ENCODE results near the gene FGF12. TPM values are rescaled to one million over a fixed set of nuclear protein-coding genes. Genes with fewer than 3 reads are reported as not detected.

FGF12 gene
- total and polyA plus RNA-seq, 2 experiments from 2014 or later, result not detected

DNA sequence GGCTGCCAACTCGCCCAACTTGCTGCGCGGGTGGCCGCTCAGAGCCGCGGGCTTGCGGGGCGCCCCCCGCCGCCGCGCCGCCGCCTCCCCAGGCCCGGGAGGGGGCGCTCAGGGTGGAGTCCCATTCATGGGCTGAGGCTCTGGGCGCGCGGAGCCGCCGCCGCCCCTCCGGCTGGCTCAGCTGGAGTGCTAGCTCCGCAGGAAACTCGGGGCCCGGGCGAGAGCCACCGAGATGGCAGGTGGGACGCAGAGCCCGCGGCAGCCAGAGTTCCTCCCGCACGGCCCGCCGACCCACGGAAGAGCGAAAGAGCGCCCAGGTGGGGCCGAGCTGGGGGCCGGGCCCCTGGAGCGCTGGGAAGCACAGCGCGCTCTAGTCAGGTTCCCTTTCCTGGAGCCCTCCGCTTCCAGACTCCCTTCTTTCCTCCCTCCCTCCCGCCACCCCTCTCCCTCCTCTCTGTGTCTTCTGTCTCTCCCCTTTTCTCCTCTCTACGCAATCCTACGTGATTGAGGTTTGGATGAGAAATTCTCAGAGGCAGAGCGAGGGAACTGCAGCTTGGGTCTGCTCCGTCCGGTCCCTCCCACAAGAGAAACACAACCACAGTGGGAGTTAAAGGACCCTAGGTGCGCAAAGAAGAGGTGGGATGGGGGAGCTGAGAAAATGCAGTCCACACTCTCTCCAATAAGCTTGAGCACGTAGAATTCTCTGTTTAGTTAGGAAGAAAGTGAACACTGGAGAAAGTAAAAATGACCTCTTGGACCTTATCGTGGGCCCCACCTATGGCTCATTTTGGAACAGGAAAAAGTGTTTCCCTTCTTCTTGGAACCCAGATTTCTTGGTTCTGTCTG, 317.3 kb downstream of the FGF12 start:
- Histone ChIP-seq H3K4me3 (no peak overlapping the region), H3K9me3 (ENCODE audit: low read depth) (no peaks in the 10 kb centered on the region), H3K9me2 (ENCODE audit: insufficient read depth) (no peaks in the 10 kb centered on the region), H3K27ac (no peak overlapping the region), H3K36me3 (ENCODE audit: low read depth) (no peaks in the 10 kb centered on the region), H3K4me2 (ENCODE audit: unreplicated experiment) (no peak overlapping the region), H3K27me3 (replicated peaks; ENCODE audit: insufficient read depth) (peaks cover 35% of the 10 kb centered on the region), H2AFZ (no peak overlapping the region), H3F3A (ENCODE audit: insufficient read depth) (no peaks in the 10 kb centered on the region), H3K9ac (no peak overlapping the region), H3K4me1 (ENCODE audit: insufficient read depth) (no peaks in the 10 kb centered on the region), H4K20me1 (ENCODE audit: insufficient read depth) (no peaks in the 10 kb centered on the region), H3K79me2 (ENCODE audit: insufficient read depth) (no peaks in the 10 kb centered on the region)
- WGBS, 2 experiments (ENCODE audit: low coverage in 1 of 2, low lambda C conversion rate in 2 of 2, missing lambda C conversion rate in 2 of 2), result 5 to 6% methylated on average over 39 to 53 of the region's 53 CpGs
- TF ChIP-seq EZH2 (IDR thresholded peaks at IDR 0.05; ENCODE audit: insufficient read depth, poor library complexity, severe bottlenecking) (no peak), EZH2phosphoT487 (IDR thresholded peaks at IDR 0.05; ENCODE audit: insufficient read depth, low read depth) (no peak)
- in situ Hi-C loops (cut with MboI), result no loop called here
- DNase-seq, result peak; percentile 3

GRCh38 chr3:192409201-192409837, 318.0 kb downstream of the FGF12 start:
- peak; percentile 28 for DNase-seq
- no peak overlapping the region for H3K9ac ChIP-seq
- TF ChIP-seq EZH2phosphoT487 (IDR thresholded peaks at IDR 0.05; ENCODE audit: insufficient read depth, low read depth), result no peak
- TF ChIP-seq EZH2 (IDR thresholded peaks at IDR 0.05; ENCODE audit: insufficient read depth, poor library complexity, severe bottlenecking), result no peak
- in situ Hi-C loops (cut with MboI), result no loop called here
- H3K4me3 ChIP-seq, result peak overlapping the region; percentile 47
- no peaks in the 10 kb centered on the region for H3K79me2 ChIP-seq (ENCODE audit: insufficient read depth)
- no peaks in the 10 kb centered on the region for H3K9me2 ChIP-seq (ENCODE audit: insufficient read depth)
- H3K27me3 ChIP-seq (replicated peaks; ENCODE audit: insufficient read depth), result peaks cover 35% of the 10 kb centered on the region
- H3F3A ChIP-seq (ENCODE audit: insufficient read depth), result no peaks in the 10 kb centered on the region
- H3K4me1 ChIP-seq (ENCODE audit: insufficient read depth), result no peaks in the 10 kb centered on the region
- 2% methylated on average over 37 to 61 of the region's 61 CpGs for WGBS, 2 experiments (ENCODE audit: low coverage in 1 of 2, low lambda C conversion rate in 2 of 2, missing lambda C conversion rate in 2 of 2)
- peak overlapping the region; percentile 41; the same call in 1 of the 2 replicates for H2AFZ ChIP-seq
- no peak overlapping the region for H3K4me2 ChIP-seq (ENCODE audit: unreplicated experiment)
- H3K36me3 ChIP-seq (ENCODE audit: low read depth), result no peaks in the 10 kb centered on the region
- H3K27ac ChIP-seq, result no peak overlapping the region
- H4K20me1 ChIP-seq (ENCODE audit: insufficient read depth), result no peaks in the 10 kb centered on the region
- no peaks in the 10 kb centered on the region for H3K9me3 ChIP-seq (ENCODE audit: low read depth)

DNA sequence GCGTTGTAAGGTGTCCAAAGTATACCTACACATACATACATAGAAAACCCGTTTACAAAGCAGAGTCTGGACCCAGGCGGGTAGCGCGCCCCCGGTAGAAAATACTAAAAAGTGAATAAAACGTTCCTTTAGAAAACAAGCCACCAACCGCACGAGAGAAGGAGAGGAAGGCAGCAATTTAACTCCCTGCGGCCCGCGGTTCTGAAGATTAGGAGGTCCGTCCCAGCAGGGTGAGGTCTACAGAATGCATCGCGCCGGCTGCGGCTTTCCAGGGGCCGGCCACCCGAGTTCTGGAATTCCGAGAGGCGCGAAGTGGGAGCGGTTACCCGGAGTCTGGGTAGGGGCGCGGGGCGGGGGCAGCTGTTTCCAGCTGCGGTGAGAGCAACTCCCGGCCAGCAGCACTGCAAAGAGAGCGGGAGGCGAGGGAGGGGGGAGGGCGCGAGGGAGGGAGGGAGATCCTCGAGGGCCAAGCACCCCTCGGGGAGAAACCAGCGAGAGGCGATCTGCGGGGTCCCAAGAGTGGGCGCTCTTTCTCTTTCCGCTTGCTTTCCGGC, 318.6 kb downstream of the FGF12 start:
- H3K4me3 ChIP-seq, result peak overlapping the region; percentile 47
- H3K4me2 ChIP-seq (ENCODE audit: unreplicated experiment), result no peak overlapping the region
- no peaks in the 10 kb centered on the region for H3K79me2 ChIP-seq (ENCODE audit: insufficient read depth)
- H3K27me3 ChIP-seq (replicated peaks; ENCODE audit: insufficient read depth), result peaks cover 35% of the 10 kb centered on the region
- H3K9ac ChIP-seq, result no peak overlapping the region
- H3F3A ChIP-seq (ENCODE audit: insufficient read depth), result no peaks in the 10 kb centered on the region
- H3K36me3 ChIP-seq (ENCODE audit: low read depth), result no peaks in the 10 kb centered on the region
- no peaks in the 10 kb centered on the region for H3K9me3 ChIP-seq (ENCODE audit: low read depth)
- in situ Hi-C loops (cut with MboI), result no loop called here
- H3K9me2 ChIP-seq (ENCODE audit: insufficient read depth), result no peaks in the 10 kb centered on the region
- H3K4me1 ChIP-seq (ENCODE audit: insufficient read depth), result no peaks in the 10 kb centered on the region
- no peak overlapping the region for H3K27ac ChIP-seq
- TF ChIP-seq EZH2phosphoT487 (IDR thresholded peaks at IDR 0.05; ENCODE audit: insufficient read depth, low read depth) (no peak), EZH2 (IDR thresholded peaks at IDR 0.05; ENCODE audit: insufficient read depth, poor library complexity, severe bottlenecking) (no peak)
- no peak overlapping the region for H2AFZ ChIP-seq
- peak; percentile 0 for DNase-seq
- H4K20me1 ChIP-seq (ENCODE audit: insufficient read depth), result no peaks in the 10 kb centered on the region
- WGBS, 2 experiments (ENCODE audit: low coverage in 1 of 2, low lambda C conversion rate in 2 of 2, missing lambda C conversion rate in 2 of 2), result 4% methylated on average over 30 to 41 of the region's 41 CpGs

- no peaks in the 10 kb centered on the region for H3K9me3 ChIP-seq (ENCODE audit: low read depth)
- H3K27me3 ChIP-seq (replicated peaks; ENCODE audit: insufficient read depth), result peaks cover 30% of the 10 kb centered on the region
- no peaks in the 10 kb centered on the region for H4K20me1 ChIP-seq (ENCODE audit: insufficient read depth)
- no peak overlapping the region for H3K9ac ChIP-seq
- no peak overlapping the region for H2AFZ ChIP-seq
- peak; percentile 8 for DNase-seq
- H3K27ac ChIP-seq, result no peak overlapping the region
- H3K4me1 ChIP-seq (ENCODE audit: insufficient read depth), result no peaks in the 10 kb centered on the region
- in situ Hi-C loops (cut with MboI), result no loop called here
- WGBS, 2 experiments (ENCODE audit: low coverage in 1 of 2, low lambda C conversion rate in 2 of 2, missing lambda C conversion rate in 2 of 2), result 3 to 5% methylated on average over 42 to 47 of the region's 50 CpGs
- H3K79me2 ChIP-seq (ENCODE audit: insufficient read depth), result no peaks in the 10 kb centered on the region
- H3K36me3 ChIP-seq (ENCODE audit: low read depth), result no peaks in the 10 kb centered on the region
- H3K4me2 ChIP-seq (ENCODE audit: unreplicated experiment), result no peak overlapping the region
- TF ChIP-seq EZH2phosphoT487 (IDR thresholded peaks at IDR 0.05; ENCODE audit: insufficient read depth, low read depth) (no peak), EZH2 (IDR thresholded peaks at IDR 0.05; ENCODE audit: insufficient read depth, poor library complexity, severe bottlenecking) (no peak)
- H3K9me2 ChIP-seq (ENCODE audit: insufficient read depth), result no peaks in the 10 kb centered on the region
- H3F3A ChIP-seq (ENCODE audit: insufficient read depth), result no peaks in the 10 kb centered on the region
- no peak overlapping the region for H3K4me3 ChIP-seq
Measured at GRCh38 chr3:192408007-192408646, 319.2 kb downstream of the FGF12 start.
